GM13976 (cell line): ENCODE measurements around the gene XK.
A peak's percentile ranks its signal among the peaks of the same experiment; 100 is the strongest.

Experiments
- DNase-seq: peaks from one replicate; pipeline ENCODE4 v3.0.0; 2012; ENCODE audit warnings: low spot score
- in situ Hi-C: fragments of 300-500 bp; cut with MboI; formaldehyde crosslinking; loops from one replicate; pipeline ENCODE4 v1.12.0; 2022; ENCODE audit warnings: low sequenced_read_pairs, mixed read lengths, inconsistent platforms; ENCODE audit not compliant: unreplicated experiment
- TF ChIP-seq, protein P1 (sequence below): IDR thresholded peaks from 2 replicates; pipeline ENCODE4 v1.5.1; 2012; ENCODE audit warnings: borderline replicate concordance, mild to moderate bottlenecking; ENCODE audit not compliant: insufficient read depth; ENCODE audit errors: extremely low read depth, missing control alignments, control extremely low read depth

The XK gene, protein sequence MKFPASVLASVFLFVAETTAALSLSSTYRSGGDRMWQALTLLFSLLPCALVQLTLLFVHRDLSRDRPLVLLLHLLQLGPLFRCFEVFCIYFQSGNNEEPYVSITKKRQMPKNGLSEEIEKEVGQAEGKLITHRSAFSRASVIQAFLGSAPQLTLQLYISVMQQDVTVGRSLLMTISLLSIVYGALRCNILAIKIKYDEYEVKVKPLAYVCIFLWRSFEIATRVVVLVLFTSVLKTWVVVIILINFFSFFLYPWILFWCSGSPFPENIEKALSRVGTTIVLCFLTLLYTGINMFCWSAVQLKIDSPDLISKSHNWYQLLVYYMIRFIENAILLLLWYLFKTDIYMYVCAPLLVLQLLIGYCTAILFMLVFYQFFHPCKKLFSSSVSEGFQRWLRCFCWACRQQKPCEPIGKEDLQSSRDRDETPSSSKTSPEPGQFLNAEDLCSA

DNA sequence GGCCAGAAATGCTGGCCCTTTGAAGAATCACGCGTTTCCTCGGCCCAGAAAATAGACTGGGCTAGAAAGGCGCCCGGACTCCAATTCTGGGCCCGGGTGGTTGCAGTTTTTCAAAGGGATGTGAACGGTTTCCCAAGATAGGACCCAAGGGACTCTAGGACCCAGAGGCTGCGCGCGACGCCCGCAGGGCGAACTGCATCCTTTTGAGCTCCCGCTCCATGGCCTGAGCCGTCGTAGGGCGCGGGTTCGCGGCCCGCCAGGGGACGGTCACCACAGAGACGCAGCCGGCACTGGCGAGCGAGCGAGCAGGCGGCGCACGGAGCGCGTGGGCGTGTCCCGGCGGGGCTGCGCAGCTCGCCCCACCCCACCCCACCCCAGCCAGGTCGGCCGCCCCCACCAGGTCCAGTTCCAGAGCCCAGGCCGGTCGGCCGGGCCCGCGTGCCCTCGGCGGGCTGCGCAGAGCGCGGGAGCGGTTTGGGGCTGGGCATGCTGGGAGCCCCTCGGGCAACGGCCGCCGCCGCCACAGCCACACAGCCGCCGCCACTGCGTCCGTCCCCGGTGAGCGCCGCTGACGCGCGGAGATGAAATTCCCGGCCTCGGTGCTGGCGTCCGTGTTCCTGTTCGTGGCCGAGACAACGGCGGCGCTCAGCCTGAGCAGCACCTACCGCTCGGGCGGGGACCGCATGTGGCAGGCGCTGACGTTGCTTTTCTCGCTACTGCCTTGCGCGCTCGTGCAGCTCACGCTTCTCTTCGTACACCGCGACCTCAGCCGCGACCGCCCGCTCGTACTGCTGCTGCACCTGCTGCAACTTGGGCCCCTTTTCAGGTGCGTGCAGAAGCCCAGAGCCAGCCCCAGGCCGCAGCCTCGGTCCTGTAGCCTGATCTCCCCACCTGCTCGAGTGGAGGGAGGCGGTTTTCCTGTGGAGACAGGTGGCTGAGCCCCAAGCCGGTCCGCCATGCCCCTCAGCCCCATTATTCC is at the start of gene XK:
XK (plus strand) TSS at position 411 of the 979 bp plus-strand sequence; CDS start at position 582, 171 bp downstream.
- peak; percentile 34 for DNase-seq
- TF ChIP-seq, protein P1, sequence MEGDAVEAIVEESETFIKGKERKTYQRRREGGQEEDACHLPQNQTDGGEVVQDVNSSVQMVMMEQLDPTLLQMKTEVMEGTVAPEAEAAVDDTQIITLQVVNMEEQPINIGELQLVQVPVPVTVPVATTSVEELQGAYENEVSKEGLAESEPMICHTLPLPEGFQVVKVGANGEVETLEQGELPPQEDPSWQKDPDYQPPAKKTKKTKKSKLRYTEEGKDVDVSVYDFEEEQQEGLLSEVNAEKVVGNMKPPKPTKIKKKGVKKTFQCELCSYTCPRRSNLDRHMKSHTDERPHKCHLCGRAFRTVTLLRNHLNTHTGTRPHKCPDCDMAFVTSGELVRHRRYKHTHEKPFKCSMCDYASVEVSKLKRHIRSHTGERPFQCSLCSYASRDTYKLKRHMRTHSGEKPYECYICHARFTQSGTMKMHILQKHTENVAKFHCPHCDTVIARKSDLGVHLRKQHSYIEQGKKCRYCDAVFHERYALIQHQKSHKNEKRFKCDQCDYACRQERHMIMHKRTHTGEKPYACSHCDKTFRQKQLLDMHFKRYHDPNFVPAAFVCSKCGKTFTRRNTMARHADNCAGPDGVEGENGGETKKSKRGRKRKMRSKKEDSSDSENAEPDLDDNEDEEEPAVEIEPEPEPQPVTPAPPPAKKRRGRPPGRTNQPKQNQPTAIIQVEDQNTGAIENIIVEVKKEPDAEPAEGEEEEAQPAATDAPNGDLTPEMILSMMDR = no peak

DNA sequence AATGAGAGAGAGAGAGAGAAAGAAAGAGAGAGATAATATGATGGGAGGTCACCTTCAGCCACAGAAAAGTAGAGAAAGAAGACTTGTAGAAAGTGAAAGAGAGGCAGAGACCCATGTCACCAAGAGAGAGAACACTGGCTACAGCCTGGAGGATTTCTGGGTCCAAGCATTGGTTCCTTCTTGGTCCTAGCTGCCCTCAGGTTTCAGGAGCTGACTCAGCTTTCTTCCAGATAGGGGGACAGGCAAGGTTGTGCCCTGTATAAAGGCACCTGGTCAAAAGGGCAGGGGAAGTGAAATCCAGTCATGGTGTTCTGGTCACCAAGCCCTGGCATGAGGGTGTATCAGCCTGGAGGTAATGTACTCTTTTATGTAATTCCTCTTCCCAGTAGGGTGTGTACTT is 47.5 kb upstream of the XK start:
- DNase-seq = no peak
- TF ChIP-seq, protein P1 = no peak
- in situ Hi-C loops = no loop called here

More for the DNA sequence above, at the start of gene XK:
- in situ Hi-C loops = no loop called here

DNA sequence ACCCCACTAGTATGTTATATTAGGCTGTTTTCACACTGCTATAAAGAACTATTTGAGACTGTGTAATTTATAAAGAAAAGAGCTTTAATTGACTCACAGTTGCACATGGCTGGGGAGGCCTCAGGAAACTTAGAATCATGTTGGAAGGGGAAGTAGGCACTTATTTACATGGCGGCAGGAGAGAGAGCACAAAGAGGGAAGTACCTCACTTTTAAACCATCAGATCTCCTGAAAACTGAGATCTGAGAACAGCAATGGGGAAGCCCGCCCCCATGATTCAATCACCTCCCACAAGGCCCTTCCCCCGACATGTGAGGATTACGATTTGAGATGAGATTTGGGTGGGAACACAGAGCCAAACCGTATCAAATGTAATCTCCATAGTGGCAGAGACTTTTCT is 45.4 kb upstream of the XK start:
- no peak for DNase-seq
- in situ Hi-C loops = no loop called here
- TF ChIP-seq, protein P1 = no peak

DNA sequence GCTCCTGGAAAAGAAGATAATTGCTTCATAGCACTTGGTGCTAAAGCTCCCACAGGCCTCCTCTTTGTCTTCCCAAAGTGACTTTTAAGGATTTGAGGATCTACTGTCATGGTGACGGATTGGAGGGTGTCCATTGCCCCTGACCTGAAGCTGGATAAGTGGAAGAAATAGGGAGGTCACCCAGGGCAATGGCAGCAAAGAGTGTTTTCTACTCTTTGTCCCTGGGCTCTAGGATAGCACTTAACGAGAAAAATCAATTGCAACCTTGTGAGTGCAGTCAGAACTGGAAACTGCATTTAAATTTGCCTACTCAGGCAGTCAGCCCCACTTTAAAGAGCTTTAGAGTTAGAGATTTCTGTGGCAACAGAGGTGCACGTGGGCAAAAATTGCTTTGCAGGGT is 43.7 kb upstream of the XK start:
- in situ Hi-C loops = no loop called here
- DNase-seq = no peak
- TF ChIP-seq, protein P1 = no peak

DNA sequence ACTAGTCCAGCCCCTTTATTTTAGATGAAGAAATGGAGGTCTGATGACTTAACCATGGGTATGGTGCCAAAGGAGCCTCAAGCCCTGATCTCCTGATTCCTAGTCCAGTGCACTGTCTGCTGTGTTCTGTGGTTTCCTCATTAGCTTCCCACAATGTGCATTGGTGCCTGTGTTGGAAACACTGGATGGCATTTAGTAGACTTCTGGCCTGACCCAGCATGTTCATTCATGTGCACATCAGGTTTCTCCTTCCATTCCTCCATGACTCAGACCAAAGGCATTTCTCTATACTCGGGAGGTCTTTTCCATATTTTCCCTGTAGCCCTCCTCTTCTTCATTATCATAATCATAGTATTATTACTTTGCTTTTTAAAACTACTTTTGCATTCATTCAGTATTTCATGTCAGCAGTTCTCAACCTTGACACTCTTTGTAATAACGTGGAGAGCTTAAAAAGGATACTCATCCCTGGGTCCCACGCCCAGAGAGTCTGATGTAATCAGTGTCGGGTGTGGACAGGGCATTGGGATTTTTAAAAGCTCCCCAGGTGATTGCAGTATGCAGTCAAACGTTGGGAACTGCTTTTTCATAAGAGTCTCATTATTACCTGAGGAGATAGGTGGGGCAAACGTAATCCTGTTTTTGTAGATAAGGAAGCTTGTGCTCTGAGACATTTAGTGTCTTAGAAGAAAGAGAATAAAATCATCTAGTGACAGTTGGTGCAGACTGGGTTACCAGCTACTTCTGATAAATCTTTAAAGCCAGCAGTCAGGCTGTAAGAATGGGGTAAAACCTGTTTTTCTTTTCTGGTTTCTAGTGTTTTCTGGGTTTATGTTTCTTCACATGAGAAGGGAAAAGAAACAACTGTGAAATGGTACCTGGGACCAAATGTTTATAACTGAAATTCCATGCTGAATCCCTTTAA is 40.9 kb upstream of the XK start:
- TF ChIP-seq, protein P1 = no peak
- DNase-seq = no peak
- in situ Hi-C loops = no loop called here
